ENCODE measurements around the gene GPR3.
"Not testable (repeated sequence)": the region's sequence is repeated elsewhere in the genome, so short reads cannot be mapped to it uniquely, and the experiment has no call there.

Gene GPR3

GRCh38 chr1:27400082-27400962, 7.9 kb downstream of the GPR3 start:
- no peak for DNase-seq (ENCODE audit: low spot score)

- DNase-seq (ENCODE audit: low spot score), result no peak
These were observed 8.5 kb downstream of the GPR3 start for GRCh38 chr1:27400963-27401341.

GRCh38 chr1:27402349-27402754, 9.9 kb downstream of the GPR3 start:
- no peak for DNase-seq (ENCODE audit: low spot score)

- DNase-seq (ENCODE audit: low spot score), result peak; percentile 14
These were observed 10.8 kb downstream of the GPR3 start for GRCh38 chr1:27403065-27403726.

- no peak for DNase-seq (ENCODE audit: low spot score)
These were observed 11.5 kb downstream of the GPR3 start for GRCh38 chr1:27403931-27404330.

- DNase-seq (ENCODE audit: low spot score), result no peak
These were observed 12.7 kb downstream of the GPR3 start for GRCh38 chr1:27405074-27405473.

GRCh38 chr1:27405598-27406361, 13.4 kb downstream of the GPR3 start:
- not testable (repeated sequence) for DNase-seq (ENCODE audit: low spot score)

- no peak for DNase-seq (ENCODE audit: low spot score)
These were observed 13.9 kb downstream of the GPR3 start for GRCh38 chr1:27406362-27406680.

GRCh38 chr1:27406791-27407190, 14.4 kb downstream of the GPR3 start:
- not testable (repeated sequence) for DNase-seq (ENCODE audit: low spot score)

- DNase-seq (ENCODE audit: low spot score), result no peak
These were observed 15.7 kb downstream of the GPR3 start for GRCh38 chr1:27408151-27408550.

GRCh38 chr1:27409669-27410068, 17.2 kb downstream of the GPR3 start:
- DNase-seq (ENCODE audit: low spot score), result no peak

GRCh38 chr1:27410709-27411108, 18.3 kb downstream of the GPR3 start:
- DNase-seq (ENCODE audit: low spot score), result no peak

GRCh38 chr1:27412502-27412901, 20.1 kb downstream of the GPR3 start:
- no peak for DNase-seq (ENCODE audit: low spot score)

- DNase-seq (ENCODE audit: low spot score), result no peak
These were observed 20.6 kb downstream of the GPR3 start for GRCh38 chr1:27413004-27413403.

- DNase-seq (ENCODE audit: low spot score), result no peak
These were observed 21.7 kb downstream of the GPR3 start for GRCh38 chr1:27414091-27414490.

- peak; percentile 82 for DNase-seq (ENCODE audit: low spot score)
These were observed 24.1 kb downstream of the GPR3 start for GRCh38 chr1:27416387-27417111.

- no peak for DNase-seq (ENCODE audit: low spot score)
These were observed 25.3 kb downstream of the GPR3 start for GRCh38 chr1:27417713-27418112.

GRCh38 chr1:27418326-27419185, 26.1 kb downstream of the GPR3 start:
- DNase-seq (ENCODE audit: low spot score), result peak; percentile 90

- no peak for DNase-seq (ENCODE audit: low spot score)
These were observed 31.3 kb downstream of the GPR3 start for GRCh38 chr1:27423709-27424108.

- no peak for DNase-seq (ENCODE audit: low spot score)
These were observed 34.9 kb downstream of the GPR3 start for GRCh38 chr1:27427329-27427728.

GRCh38 chr1:27427816-27428315, 35.4 kb downstream of the GPR3 start:
- no peak for DNase-seq (ENCODE audit: low spot score)
